Loucy (cell line): ENCODE measurements around the gene PTPRH.

Experiments used
- EZH2phosphoT487 ChIP-seq: fragments of 200-600 bp; IDR thresholded peaks from 2 replicates; pipeline ENCODE4 v1.6.1; 2018; ENCODE audit warnings: antibody characterized with exemption, mild to moderate bottlenecking, moderate library complexity, borderline replicate concordance
- TF ChIP-seq, protein P1 (sequence below): fragments of 200-600 bp; sonication (generic); conservative IDR thresholded peaks from 2 replicates; pipeline ENCODE4 v1.5.1; 2014; ENCODE audit warnings: mild to moderate bottlenecking, antibody characterized with exemption, low read length

DNA sequence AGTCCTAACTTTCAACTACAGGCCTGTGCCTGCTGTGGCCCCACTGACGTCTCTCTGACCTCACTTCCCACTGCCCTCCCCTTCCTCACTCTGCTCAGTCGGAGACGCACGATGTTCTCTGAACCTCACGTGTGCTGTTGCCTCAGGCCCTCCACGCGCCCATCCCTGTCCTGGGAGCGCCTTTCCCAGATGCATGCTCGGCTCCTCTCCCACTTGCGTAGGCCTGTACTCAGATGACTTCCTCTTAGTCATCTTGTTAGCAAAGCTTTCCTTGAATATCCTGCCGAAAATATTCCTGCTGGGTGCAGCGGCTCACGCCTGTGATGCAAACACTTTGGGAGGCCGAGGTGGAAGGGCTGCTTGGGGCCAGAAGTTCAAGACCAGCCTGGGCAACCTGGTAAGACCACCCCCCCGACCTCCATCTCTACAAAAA lies 19.9 kb downstream of the PTPRH start:
- TF ChIP-seq, protein P1, sequence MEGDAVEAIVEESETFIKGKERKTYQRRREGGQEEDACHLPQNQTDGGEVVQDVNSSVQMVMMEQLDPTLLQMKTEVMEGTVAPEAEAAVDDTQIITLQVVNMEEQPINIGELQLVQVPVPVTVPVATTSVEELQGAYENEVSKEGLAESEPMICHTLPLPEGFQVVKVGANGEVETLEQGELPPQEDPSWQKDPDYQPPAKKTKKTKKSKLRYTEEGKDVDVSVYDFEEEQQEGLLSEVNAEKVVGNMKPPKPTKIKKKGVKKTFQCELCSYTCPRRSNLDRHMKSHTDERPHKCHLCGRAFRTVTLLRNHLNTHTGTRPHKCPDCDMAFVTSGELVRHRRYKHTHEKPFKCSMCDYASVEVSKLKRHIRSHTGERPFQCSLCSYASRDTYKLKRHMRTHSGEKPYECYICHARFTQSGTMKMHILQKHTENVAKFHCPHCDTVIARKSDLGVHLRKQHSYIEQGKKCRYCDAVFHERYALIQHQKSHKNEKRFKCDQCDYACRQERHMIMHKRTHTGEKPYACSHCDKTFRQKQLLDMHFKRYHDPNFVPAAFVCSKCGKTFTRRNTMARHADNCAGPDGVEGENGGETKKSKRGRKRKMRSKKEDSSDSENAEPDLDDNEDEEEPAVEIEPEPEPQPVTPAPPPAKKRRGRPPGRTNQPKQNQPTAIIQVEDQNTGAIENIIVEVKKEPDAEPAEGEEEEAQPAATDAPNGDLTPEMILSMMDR: no peak
- TF ChIP-seq EZH2phosphoT487: no peak
